Activated naive CD4-positive, alpha-beta T cell treated with anti-CD3 and anti-CD28 coated beads for 36 hours (primary cell): ENCODE results near the gene EMX2. TPM values are rescaled to one million over a fixed set of nuclear protein-coding genes. Genes with fewer than 3 reads are reported as not detected.

Source experiments
- CTCF ChIA-PET: fragments of 350-600 bp; sonication (Branson Sonifier 250); formaldehyde crosslinking; loops from one replicate; lab custom pipeline; 2021; ENCODE audit warnings: antibody characterized with exemption; lab: Charles Lee
- DNase-seq: peaks from one replicate; pipeline ENCODE4 v3.0.0-alpha.2; 2020
- H3K27ac Mint-ChIP-seq: one replicate; pipeline ENCODE4 v1.8.0; 2021; ENCODE audit warnings: mild to moderate bottlenecking, mixed read lengths
- H3K27me3 Mint-ChIP-seq: one replicate; pipeline ENCODE4 v1.8.0; 2021; ENCODE audit warnings: low read depth, mixed read lengths
- H3K36me3 Mint-ChIP-seq: one replicate; pipeline ENCODE4 v1.8.0; 2021; ENCODE audit warnings: low read depth, mixed read lengths
- H3K4me1 Mint-ChIP-seq: one replicate; pipeline ENCODE4 v1.8.0; 2021; ENCODE audit warnings: low read depth, mixed read lengths
- H3K4me3 Mint-ChIP-seq: one replicate; pipeline ENCODE4 v1.8.0; 2021; ENCODE audit warnings: mild to moderate bottlenecking, moderate library complexity, mixed read lengths
- H3K9me3 Mint-ChIP-seq: one replicate; pipeline ENCODE4 v1.8.0; 2021; ENCODE audit warnings: mixed read lengths
- intact Hi-C: fragments of 100-400 bp; cut with micrococcal nuclease; formaldehyde crosslinking; loops from one replicate; pipeline ENCODE4 v1.15.1; 2023
- total RNA-seq, 2 experiments: library from RNA; stranded (reverse); gene quantifications; one replicate each; pipeline ENCODE4 v1.2.3, GENCODE V29; 2021

Gene EMX2
- total RNA-seq, 2 experiments from 2014 or later = not detected

GRCh38 chr10:117509573-117509972, 33.0 kb upstream of the EMX2 start:
- Mint-ChIP-seq H3K27ac (no peak overlapping the region), H3K9me3 (no peaks in the 10 kb centered on the region), H3K27me3 (peaks cover 10% of the 10 kb centered on the region), H3K36me3 (no peaks in the 10 kb centered on the region), H3K4me1 (no peaks in the 10 kb centered on the region), H3K4me3 (no peak overlapping the region)
- intact Hi-C loops = no loop called here
- CTCF ChIA-PET = no interaction called here
- no peak for DNase-seq

GRCh38 chr10:117511601-117512390, 30.8 kb upstream of the EMX2 start:
- no peak overlapping the region for H3K4me3 Mint-ChIP-seq
- H3K27ac Mint-ChIP-seq = no peak overlapping the region
- no peaks in the 10 kb centered on the region for H3K4me1 Mint-ChIP-seq
- DNase-seq = no peak
- intact Hi-C loops = no loop called here
- CTCF ChIA-PET = no interaction called here
- H3K9me3 Mint-ChIP-seq = no peaks in the 10 kb centered on the region
- peaks cover 14% of the 10 kb centered on the region for H3K27me3 Mint-ChIP-seq
- H3K36me3 Mint-ChIP-seq = no peaks in the 10 kb centered on the region

GRCh38 chr10:117514971-117515370, 27.6 kb upstream of the EMX2 start:
- Mint-ChIP-seq H3K4me3 (no peak overlapping the region), H3K4me1 (no peaks in the 10 kb centered on the region), H3K27me3 (peaks cover 23% of the 10 kb centered on the region), H3K27ac (no peak overlapping the region), H3K9me3 (no peaks in the 10 kb centered on the region), H3K36me3 (no peaks in the 10 kb centered on the region)
- CTCF ChIA-PET = interaction anchor here (0.5 kb wide), 1 partner anchor 821 kb away, joined by 3 read pairs; no protein-coding TSS in a partner anchor
- intact Hi-C loops = no loop called here
- DNase-seq = no peak

- no peak overlapping the region for H3K27ac Mint-ChIP-seq
Observed at GRCh38 chr10:117516681-117517080, 25.9 kb upstream of the EMX2 start.

GRCh38 chr10:117518246-117518645, 24.3 kb upstream of the EMX2 start:
- Mint-ChIP-seq H3K9me3 (no peaks in the 10 kb centered on the region), H3K36me3 (no peaks in the 10 kb centered on the region), H3K27ac (no peak overlapping the region), H3K4me3 (no peak overlapping the region), H3K27me3 (peaks cover 31% of the 10 kb centered on the region), H3K4me1 (no peaks in the 10 kb centered on the region)
- CTCF ChIA-PET = interaction anchor here (0.6 kb wide), 1 partner anchor 20 kb away, joined by 3 read pairs; no protein-coding TSS in a partner anchor
- intact Hi-C loops = no loop called here
- DNase-seq = no peak

More at GRCh38 chr10:117516681-117517080, 25.9 kb upstream of the EMX2 start:
- intact Hi-C loops = no loop called here
- DNase-seq = no peak
- Mint-ChIP-seq H3K9me3 (no peaks in the 10 kb centered on the region), H3K4me1 (no peaks in the 10 kb centered on the region), H3K4me3 (no peak overlapping the region), H3K36me3 (no peaks in the 10 kb centered on the region), H3K27me3 (peaks cover 27% of the 10 kb centered on the region)
- CTCF ChIA-PET = interaction anchor here (0.6 kb wide), 1 partner anchor 50 kb away, joined by 3 read pairs; no protein-coding TSS in a partner anchor

- Mint-ChIP-seq H3K4me3 (no peak overlapping the region), H3K27ac (no peak overlapping the region), H3K4me1 (no peaks in the 10 kb centered on the region), H3K27me3 (peaks cover 38% of the 10 kb centered on the region), H3K9me3 (no peaks in the 10 kb centered on the region), H3K36me3 (no peaks in the 10 kb centered on the region)
- DNase-seq = no peak
- intact Hi-C loops = no loop called here
- CTCF ChIA-PET = no interaction called here
Observed at GRCh38 chr10:117519286-117519685, 23.3 kb upstream of the EMX2 start.

GRCh38 chr10:117519879-117520278, 22.7 kb upstream of the EMX2 start:
- no peak for DNase-seq
- Mint-ChIP-seq H3K9me3 (no peaks in the 10 kb centered on the region), H3K4me1 (no peaks in the 10 kb centered on the region), H3K27me3 (peaks cover 38% of the 10 kb centered on the region), H3K27ac (no peak overlapping the region), H3K4me3 (no peak overlapping the region), H3K36me3 (no peaks in the 10 kb centered on the region)
- CTCF ChIA-PET = no interaction called here
- intact Hi-C loops = no loop called here

- intact Hi-C loops = no loop called here
- no peaks in the 10 kb centered on the region for H3K9me3 Mint-ChIP-seq
Observed at GRCh38 chr10:117530791-117531190, 11.8 kb upstream of the EMX2 start.

GRCh38 chr10:117531371-117532002, 11.1 kb upstream of the EMX2 start:
- intact Hi-C loops = no loop called here
- H3K27ac Mint-ChIP-seq = no peak overlapping the region
- no peak overlapping the region for H3K4me3 Mint-ChIP-seq
- DNase-seq = no peak
- no peaks in the 10 kb centered on the region for H3K36me3 Mint-ChIP-seq
- CTCF ChIA-PET = no interaction called here
- peaks cover 14% of the 10 kb centered on the region for H3K4me1 Mint-ChIP-seq
- H3K9me3 Mint-ChIP-seq = no peaks in the 10 kb centered on the region
- H3K27me3 Mint-ChIP-seq = peaks cover 68% of the 10 kb centered on the region

More at GRCh38 chr10:117530791-117531190, 11.8 kb upstream of the EMX2 start:
- peaks cover 14% of the 10 kb centered on the region for H3K4me1 Mint-ChIP-seq
- CTCF ChIA-PET = no interaction called here
- no peak for DNase-seq
- no peak overlapping the region for H3K4me3 Mint-ChIP-seq
- H3K27me3 Mint-ChIP-seq = peaks cover 62% of the 10 kb centered on the region
- no peaks in the 10 kb centered on the region for H3K36me3 Mint-ChIP-seq
- no peak overlapping the region for H3K27ac Mint-ChIP-seq

GRCh38 chr10:117532003-117532385, 10.6 kb upstream of the EMX2 start:
- no peaks in the 10 kb centered on the region for H3K9me3 Mint-ChIP-seq
- H3K4me1 Mint-ChIP-seq = peaks cover 14% of the 10 kb centered on the region
- no peak for DNase-seq
- H3K4me3 Mint-ChIP-seq = no peak overlapping the region
- peaks cover 73% of the 10 kb centered on the region for H3K27me3 Mint-ChIP-seq
- H3K36me3 Mint-ChIP-seq = no peaks in the 10 kb centered on the region
- intact Hi-C loops = no loop called here
- H3K27ac Mint-ChIP-seq = no peak overlapping the region
- CTCF ChIA-PET = interaction anchor here (1.5 kb wide), 1 partner anchor 36 kb away, joined by 3 read pairs; no protein-coding TSS in a partner anchor

- Mint-ChIP-seq H3K9me3 (no peaks in the 10 kb centered on the region), H3K36me3 (no peaks in the 10 kb centered on the region), H3K27me3 (peaks cover 76% of the 10 kb centered on the region), H3K4me3 (no peak overlapping the region), H3K27ac (no peak overlapping the region), H3K4me1 (peaks cover 14% of the 10 kb centered on the region)
- no peak for DNase-seq
- CTCF ChIA-PET = interaction anchor here (0.8 to 1.5 kb wide), 4 partner anchors 10 to 708 kb away, joined by 3 to 5 read pairs (median 3); partner anchors contain the start of gene EMX2
- intact Hi-C loops = loop anchor here (1.0 kb wide), 1 partner anchor 12 kb away; no protein-coding TSS in a partner anchor
Observed at GRCh38 chr10:117532451-117533107, 10.0 kb upstream of the EMX2 start.
